NCI-H748 (cell line): Measurements from ENCODE around the gene PTPRT.

Experiments
- DNase-seq: peaks from one replicate; lab custom pipeline; 2025; ENCODE audit not compliant: unreplicated experiment; lab: John Stamatoyannopoulos, UW

The PTPRT gene

DNA sequence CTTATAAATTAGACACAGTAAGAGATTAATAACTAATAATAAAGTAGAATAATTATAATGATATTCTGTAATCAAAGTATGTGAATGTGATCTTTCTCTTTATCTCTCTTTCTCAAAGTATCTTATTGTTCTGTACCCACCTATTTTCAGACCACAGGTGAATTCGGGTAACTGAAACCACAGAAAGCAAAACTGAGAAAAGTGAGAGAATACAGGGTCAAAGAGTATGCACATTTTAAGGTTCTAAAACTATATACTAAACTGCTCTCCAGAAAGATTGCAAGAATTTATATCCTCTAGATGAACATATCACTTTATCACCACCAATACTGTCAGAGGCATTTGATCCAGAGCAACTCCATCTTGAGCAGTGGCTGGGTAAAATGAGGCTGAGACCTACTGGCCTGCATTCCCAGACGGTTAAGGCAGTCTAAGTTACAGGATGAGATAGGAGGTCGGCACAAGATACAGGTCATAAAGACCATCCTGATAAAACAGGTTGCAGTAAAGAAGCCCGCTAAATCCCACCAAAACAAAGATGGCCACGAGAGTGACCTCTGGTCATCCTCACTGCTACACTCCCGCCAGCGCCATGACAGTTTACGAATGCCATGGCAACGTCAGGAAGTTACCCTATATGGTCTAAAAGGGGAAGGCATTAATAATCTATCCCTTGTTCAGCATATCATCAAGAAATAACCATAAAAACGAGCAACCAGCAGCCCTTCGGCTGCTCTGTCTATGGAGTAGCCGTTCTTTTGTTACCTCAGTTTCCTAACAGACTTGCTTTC, 211.3 kb downstream of the PTPRT start:
- DNase-seq, result no peak

DNA sequence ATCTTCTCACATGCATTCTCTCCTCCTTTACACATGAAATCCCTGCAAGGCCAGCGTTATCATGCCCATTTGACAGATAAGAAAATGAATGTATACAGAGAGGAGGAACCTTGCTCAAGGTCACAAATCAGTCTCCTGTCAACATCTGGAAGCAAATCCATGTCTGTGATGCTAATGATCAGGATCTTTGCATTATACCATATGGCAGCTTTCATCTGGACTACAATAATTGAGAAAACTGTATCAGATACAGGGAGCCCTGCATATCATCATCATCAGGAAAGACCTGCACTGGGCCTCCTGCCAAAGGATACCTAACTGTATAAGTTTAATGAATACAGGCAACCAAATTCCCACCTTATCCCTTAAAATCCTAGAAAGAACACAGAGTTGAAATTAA, 213.7 kb downstream of the PTPRT start:
- DNase-seq, result no peak

DNA sequence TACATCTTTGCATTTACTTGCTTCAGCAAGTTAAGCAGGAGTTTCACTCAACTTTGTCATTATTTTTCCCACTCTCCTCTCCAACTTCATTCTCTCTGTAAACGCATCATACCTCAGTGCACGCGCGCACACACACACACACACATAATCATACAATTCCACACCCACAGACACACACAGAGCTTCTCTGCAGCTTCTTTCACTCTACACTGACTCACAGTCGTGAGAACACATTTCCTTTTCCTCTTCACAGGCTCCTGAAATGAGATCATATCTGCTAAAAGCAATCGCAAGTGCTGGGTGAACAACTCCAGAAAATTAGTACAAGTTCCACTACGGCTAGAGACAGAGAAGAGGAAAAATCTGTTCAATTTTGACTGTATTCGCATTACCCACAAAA, 215.4 kb downstream of the PTPRT start:
- DNase-seq, result peak; percentile 56

DNA sequence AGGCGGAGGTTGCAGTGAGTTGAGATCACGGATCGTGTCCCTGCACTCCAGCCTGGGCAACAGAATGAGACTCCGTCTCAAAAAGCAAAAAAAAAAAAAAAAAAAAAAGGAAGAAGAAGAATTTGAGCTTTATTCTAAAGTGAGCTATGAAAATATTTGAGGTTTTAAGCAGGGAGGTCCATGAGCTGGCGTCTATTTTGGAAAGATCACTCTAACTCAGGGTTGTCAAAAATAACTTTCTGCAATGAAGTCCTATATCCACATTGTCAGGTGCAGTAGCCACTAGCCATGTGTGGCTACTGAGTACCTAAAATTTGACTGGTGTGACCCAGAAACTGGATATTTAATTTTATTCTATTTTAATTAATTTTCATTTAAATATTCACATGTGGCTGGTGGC, 217.1 kb downstream of the PTPRT start:
- DNase-seq, result no peak

DNA sequence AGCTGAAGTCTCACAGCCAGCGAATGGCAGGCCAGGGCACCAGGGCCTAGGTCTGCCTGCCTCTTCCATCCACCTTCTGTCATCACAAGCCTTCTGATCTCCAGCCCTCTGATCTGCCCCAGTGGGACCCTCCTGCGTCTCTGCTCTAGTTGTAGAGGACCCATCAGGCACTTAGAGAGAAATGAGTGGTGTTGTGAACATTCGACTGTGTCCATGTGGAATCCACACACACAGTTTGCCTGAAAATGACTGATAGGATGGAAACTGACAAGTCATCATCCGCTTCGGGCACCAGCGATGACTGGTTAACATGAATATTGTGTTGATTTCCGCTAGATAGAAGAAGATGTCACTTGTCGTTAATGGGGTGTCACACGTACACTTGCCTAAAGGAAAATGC, 221.0 kb downstream of the PTPRT start:
- DNase-seq, result no peak

DNA sequence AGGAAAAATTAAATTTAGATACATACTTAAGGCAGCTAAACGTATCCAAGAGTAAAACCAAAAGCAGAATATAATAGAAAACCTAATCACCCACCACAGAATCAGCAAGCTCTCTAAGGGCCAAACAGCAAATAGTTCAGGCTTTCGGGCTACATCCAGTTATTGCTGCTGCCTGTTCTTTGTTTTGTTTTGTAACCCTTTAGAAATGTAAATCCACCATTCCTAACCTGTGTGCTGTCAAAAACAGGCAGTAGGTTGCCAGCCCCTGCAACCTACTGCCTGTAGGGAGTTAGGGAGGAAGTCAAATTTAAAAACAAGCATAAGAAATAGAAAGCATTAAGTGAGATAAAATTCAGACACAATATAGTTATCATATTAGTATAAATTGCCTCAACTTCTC, 225.9 kb downstream of the PTPRT start:
- no peak for DNase-seq

DNA sequence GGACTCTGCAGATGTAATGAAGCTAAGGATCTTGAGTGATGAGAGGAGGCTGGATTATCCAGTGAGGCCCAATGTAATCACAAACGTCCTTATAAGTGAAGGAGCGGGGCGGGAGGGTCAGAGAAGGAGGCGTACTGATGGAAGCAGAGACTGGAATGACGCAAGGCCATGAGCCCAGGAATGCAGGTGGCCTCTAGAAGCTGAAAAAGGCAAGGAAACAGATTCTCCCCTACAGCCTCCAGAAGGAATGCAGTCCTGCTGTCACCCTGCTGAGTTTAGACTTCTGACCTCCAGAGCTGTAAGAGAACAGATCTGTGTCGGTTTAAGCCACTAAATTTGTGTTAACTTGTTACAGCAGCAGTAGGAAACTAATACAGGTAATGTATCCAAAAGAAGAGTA, 227.9 kb downstream of the PTPRT start:
- DNase-seq, result no peak

DNA sequence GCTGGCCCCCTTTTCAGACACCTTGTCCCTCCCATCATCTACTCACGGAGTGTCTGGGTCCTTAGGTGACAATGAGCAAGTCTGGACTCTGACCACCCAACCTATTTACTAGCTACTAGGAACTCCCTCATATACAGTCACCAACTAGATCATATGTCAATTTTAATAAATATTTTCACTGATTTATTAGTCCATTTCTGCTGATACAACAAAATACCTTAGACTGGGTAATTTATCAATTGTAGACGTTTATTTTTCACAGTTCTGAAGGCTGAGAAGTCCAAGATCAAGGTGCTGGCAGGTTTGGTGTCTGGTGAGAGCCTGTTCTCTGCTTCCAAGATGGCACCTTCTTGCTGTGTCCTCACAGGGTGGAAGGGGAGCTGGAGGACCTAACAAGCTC, 229.7 kb downstream of the PTPRT start:
- DNase-seq, result no peak

DNA sequence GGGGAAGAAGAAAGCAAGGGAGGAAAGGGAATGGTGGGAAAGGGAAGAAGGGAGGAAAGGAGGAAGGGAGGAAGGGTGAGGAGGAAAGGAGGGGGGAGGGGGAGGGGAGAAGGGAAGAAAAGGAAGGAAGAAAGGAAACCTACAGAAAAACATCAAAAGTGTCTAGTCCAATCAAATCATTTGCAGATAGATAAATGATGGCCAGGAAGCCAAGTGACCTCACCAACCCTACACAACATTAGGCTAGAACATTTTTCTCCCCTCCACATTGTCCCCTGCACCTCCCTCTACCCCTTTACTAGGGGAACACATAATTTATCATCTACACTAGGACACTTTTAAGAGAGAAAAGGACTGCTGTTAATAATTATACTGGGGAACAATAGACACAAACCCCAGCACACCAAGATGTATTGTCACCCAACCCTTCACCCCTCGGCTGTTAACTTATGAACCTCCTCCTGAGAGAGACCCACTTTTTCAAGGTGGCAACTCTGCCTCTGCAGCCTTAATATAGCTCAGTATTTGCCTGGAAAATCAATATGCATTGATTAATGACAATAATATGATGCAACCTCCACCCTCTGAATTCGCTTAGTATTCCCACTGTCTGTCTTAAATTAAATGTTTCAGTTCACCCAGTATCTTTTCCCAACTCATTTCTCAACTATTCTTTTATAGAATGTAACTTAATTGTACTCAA, 231.2 kb downstream of the PTPRT start:
- no peak for DNase-seq

DNA sequence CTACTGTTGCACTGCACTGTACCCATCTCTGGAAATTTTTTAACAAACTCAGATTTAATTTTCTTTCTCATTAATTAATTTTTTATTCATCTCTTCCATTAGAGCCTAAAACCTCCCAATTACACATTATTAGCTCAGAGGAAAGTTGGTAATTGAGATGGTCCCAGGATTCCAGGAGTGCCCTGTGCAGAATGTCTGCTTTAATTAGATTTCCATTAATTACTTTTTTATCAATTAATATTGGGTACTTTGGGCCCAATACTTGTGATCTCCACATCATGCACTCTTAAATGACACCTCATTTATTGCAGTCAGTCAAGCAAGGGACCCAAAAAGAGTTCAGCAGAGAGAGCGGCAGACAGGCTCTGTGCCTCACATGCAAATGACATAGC, 232.0 kb downstream of the PTPRT start:
- no peak for DNase-seq

DNA sequence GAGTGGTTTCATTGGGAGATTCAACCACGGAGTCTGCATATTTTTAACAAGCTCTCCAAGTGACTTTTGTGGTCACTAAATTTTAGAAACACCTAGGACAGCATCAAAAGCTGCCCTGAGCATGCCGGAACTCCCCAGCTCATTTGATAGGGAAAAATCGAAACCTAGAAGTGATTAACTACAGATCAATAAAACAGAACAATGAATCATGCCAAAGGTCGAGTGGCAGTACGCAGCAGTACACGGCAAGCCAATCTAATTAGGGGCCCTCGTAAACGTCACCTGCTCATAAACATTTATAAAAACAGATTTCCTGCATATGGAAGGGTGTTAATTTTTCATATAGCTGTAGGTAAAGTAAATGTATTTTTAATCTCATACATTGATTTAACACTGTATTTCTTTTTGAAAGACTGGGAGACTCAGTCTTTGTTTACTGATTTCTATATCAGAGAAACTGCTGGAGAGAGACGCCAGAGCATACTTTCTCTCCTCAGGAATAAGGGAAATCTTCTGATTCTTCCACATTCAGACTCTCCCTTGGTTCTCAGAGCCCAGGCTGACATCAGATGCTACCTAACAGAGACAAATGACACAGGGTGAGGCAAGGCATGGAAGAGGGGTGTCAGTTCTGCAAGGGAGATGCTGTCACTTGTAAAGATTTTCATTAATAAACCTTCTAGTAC, 232.5 kb downstream of the PTPRT start:
- peak; percentile 68 for DNase-seq

DNA sequence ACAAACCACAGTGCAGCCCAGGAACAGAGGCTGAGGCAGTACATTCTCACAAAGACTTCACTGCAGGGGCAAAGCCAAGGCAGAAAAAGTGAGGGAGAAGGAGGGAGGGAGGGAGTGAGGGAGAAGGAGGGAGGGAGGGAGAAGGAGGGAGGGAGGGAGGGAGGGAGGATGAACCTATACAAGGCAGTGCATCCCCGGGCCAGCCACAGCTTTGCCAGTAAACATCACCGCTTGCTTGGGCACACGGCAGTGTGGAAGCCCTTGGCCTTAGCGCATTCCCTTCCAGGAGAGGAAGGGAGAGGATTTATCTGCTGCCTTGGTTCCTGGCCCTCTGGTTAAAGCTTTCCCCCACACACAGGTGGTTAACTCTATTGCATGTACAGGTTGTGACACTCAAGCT, 234.0 kb downstream of the PTPRT start:
- no peak for DNase-seq

DNA sequence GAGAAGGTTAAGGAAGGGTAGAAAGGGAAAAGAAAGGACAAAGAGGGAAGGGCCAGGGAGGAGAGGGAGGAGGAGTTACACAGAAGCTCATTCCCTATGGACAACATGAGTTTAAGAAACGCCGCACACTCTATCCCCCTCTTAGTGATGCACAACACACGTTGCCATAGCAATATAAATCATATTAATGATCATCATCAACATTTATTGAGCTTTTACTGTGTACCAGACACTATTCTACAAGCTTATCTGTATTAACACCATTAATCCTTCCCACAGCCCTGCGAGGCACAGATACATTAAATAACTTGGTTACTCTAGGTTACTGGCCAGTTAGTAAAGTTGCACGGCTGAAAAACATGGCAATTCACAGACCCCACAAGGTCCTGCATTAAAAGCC, 234.8 kb downstream of the PTPRT start:
- no peak for DNase-seq

DNA sequence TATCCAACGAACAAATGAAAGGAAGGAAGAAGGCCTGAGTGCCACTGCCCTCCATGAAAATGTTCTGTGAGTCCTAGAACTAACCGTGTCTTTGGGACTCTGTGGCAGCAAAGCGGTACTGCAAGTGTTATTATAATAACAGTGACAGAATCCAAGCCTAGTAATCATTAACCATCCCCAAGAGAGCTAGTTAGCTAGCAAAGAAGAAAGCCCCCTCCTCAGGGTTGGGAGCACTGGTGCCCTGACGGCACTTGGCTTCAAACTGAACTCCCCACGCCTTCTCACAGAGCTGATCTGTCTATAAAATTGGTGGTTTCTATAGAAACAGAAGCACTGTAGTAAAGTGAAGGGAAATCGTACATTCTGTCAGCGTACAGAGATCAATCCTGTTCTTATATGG, 239.8 kb downstream of the PTPRT start:
- no peak for DNase-seq

DNA sequence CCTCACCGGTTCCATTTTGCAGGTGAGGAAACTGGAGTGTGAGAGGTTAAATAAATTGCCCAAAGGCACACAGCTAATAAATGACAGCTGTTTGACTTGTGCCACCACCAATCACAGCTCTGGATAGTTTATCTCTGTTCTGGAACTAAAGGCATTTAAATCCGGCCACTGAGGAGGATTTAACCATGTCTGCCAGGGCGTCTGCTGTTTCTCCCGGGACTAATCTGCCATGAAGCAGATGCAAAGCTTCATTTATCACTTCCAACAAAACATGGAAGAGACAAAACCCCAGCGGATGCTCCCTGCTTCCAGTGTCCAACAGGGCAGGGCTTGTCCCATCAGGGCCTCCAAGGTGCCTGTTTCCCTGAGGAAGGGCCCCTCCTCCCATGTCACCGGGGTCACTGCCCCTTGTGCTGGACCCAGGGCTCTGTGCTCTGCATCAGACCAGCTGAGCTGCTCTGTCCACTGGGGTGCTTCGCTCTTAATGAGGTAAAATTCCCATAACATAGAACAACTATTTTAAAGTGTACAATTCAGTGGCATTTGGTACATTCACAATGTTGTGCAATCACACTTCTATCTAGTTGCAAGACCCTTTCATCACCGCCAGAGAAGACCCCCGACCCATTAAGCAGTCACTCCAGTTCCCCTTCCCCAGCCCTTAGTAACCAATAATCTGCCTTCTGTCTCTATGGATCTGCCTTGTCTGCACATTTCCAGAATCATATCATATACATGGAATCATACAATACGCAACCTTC, 244.3 kb downstream of the PTPRT start:
- DNase-seq, result no peak

DNA sequence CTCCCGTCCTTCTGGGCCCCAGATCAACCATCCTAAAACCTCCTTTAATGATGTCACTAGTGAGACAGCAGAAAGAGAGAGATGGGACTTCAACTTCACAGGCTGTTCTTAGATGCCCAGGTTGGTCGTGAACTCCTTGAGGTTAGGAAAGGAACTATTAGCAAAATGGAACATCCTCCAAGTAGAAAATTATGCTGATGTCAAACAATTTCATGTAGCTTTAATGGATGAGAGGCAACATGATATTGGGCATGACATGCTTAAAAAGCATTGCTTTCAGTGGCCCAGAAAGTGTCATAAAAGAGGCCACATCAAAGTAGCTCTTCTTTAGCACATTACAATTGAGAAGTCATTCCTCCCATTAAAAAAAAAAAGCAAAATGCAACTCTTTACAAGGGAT, 248.1 kb downstream of the PTPRT start:
- DNase-seq, result no peak

DNA sequence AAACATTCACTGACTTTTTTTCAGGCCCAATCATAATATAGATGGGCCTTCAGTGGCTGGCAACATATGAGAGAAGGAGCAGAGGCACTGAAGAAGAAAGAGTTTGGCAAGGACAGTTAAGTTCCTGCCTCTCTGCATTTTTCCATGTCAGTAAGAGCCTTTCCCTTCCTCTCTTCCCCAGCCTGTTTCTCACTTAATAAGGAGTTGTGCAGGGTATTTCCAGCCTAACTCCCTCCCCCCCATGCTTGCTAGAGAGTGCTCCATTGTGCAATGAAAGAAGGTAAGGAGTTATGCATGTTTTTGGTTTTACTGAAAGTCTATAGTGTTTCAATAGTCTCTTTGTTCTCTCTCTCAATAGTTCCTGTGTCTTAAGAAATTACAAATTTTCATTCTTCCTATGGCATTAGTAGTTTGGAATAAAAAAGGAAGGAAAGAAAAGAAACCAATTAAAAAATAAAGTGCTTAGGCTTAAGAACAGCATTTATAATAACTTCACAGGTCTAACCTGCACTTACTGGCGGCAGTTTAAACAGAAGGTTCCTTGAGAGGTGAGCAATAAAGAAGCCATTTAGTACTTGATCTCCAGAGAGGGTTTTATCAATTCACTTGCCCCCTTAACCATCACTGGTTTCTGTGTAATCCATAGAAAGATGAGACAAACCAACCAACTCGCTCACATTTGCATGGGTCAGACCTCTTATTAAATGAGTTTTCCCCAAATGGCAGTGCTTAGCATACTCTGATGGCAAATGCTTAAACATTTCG, 251.1 kb downstream of the PTPRT start:
- no peak for DNase-seq

DNA sequence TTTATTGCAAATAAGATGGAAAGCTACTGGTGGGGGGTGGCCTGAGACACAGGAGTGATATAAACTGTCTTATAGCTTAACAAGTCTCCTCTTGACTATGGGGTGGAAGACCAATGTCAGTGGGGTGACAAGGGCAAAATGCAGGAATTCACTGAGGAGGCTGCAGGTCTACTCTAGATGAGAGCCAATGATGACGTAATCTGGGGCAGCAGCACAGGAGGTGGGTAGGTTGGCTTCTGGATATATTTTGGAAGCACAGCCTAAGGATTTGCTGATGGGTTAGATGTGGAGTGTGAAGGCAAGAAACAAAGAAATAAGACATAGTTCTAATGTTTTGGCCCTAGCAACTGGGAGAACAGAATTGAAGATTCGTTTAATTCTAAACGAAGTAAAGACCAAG, 253.2 kb downstream of the PTPRT start:
- DNase-seq, result no peak

DNA sequence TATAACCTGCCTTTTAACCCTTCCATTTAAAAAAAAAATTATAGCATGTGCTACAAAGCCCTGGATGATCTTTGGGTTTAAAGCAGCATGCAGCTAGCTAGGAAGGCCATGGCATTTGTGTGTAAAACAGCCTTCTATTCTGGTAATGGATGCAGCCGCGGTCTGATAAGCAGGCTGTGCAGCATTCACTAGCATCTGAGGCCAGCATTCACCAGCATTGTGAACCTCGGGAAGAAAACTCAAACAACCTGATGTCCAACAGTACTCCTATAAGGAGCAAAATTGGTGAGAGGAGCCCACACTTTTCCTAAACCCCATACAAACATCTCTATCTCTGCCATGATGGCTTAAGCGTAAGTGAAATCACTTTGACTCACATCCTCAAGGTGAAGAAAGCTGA, 265.5 kb downstream of the PTPRT start:
- no peak for DNase-seq

DNA sequence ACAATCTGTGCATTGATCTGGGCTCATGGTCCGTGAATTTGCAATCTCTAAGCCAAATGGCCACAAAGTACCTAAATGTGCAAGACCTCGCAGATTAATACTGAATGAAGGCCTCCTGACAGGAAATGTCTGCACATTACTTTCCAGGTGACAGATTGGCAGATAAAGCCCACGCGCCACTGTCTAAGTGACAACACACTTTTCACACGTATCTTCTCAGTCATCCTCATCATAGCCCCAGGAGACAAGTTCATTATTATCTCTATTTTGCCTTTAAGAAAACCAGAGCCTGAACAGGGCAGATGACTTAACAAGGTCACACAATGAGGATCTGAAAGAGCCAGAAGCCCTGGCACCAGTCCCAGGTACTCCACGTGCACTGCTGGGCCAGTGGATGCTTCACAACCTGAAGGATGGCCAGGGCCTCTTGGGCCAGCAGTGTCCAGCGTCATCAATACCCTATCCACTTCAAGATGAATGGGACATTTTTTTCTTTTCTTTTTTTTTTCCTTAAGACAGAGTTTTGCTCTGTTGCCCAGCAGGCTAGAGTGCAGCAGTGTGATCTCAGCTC, 266.3 kb downstream of the PTPRT start:
- no peak for DNase-seq
